Activated naive CD4-positive, alpha-beta T cell treated with anti-CD3 and anti-CD28 coated beads, Interleukin-2, amount 10 ng/mL, durations not matched to agents 7 days and 5 days (primary cell): ENCODE results near the gene MCC.

ENCODE experiments used
- CTCF ChIA-PET: fragments of 350-600 bp; sonication (Branson Sonifier 250); formaldehyde crosslinking; loops from one replicate; lab custom pipeline; 2021; ENCODE audit warnings: antibody characterized with exemption; lab: Charles Lee
- DNase-seq: peaks from one replicate; pipeline ENCODE4 v3.0.0-alpha.2; 2020
- H3K27ac Mint-ChIP-seq: one replicate; pipeline ENCODE4 v1.8.0; 2021; ENCODE audit warnings: mild to moderate bottlenecking, moderate library complexity, mixed read lengths
- H3K27me3 Mint-ChIP-seq: one replicate; pipeline ENCODE4 v1.8.0; 2021; ENCODE audit warnings: mild to moderate bottlenecking, mixed read lengths
- H3K36me3 Mint-ChIP-seq: one replicate; pipeline ENCODE4 v1.8.0; 2021; ENCODE audit warnings: mixed read lengths
- H3K4me1 Mint-ChIP-seq: one replicate; pipeline ENCODE4 v1.8.0; 2021; ENCODE audit warnings: mixed read lengths
- H3K4me3 Mint-ChIP-seq: one replicate; pipeline ENCODE4 v1.8.0; 2021; ENCODE audit warnings: mild to moderate bottlenecking, moderate library complexity, mixed read lengths
- H3K9me3 Mint-ChIP-seq: one replicate; pipeline ENCODE4 v1.8.0; 2021; ENCODE audit warnings: mixed read lengths

The MCC gene

DNA sequence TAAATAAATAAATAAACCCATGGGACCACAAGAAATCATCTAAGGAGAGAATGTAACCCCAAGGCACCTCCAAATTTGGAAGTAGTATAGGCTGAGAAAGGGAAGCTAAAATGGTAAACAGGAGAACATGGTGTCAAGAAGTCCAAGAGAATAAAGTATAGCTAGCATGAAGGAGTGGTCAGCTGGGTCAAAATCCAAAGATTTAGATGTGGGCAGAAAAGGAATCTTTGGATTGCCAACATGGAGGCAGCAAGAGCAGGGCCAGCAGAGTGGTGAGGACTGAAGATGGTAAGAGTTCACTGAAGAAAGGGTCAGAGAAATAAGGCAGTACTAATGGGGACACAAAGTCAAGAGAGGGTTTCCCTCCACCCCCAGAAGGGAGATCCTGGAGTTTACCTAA is 106.5 kb downstream of the MCC start:
- peaks cover 28% of the 10 kb centered on the region for H3K27me3 Mint-ChIP-seq
- peaks cover 48% of the 10 kb centered on the region for H3K4me1 Mint-ChIP-seq
- no peak for DNase-seq
- no peak overlapping the region for H3K27ac Mint-ChIP-seq
- peaks cover 6% of the 10 kb centered on the region for H3K9me3 Mint-ChIP-seq
- CTCF ChIA-PET, result interaction anchor here (0.9 to 3.9 kb wide), 3 partner anchors 13 to 129 kb away, joined by 4 to 20 read pairs (median 6); no protein-coding TSS in a partner anchor
- H3K36me3 Mint-ChIP-seq, result peaks cover 2% of the 10 kb centered on the region
- no peak overlapping the region for H3K4me3 Mint-ChIP-seq

DNA sequence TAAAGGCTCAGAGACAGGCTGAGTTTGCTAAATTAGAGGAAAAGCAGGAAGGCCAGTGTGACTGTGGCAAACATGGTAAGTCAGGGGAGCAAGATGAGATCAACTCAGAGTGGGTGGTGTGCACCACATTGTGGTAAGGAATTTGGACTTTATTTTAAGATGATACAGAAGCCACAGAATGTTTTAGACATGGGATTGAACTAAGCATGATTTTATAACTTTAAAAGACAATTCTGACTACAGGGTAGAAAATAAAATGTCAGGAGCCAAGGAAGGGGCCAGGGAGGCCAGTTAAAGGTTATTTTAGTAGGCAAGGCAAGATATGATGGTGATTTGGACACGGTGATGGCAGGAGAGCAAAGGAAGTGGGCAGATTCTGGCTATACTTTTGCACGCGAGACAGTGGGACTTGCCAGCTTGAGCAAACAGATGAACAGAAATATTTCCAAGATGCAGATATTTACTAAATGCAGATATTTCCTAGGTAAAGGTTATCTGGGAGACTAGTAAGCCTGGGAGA is 107.4 kb downstream of the MCC start:
- H3K4me1 Mint-ChIP-seq, result peaks cover 57% of the 10 kb centered on the region
- CTCF ChIA-PET, result interaction anchor here (0.8 to 3.9 kb wide), 3 partner anchors 46 to 225 kb away, joined by 4 to 31 read pairs (median 20); no protein-coding TSS in a partner anchor
- no peak for DNase-seq
- H3K4me3 Mint-ChIP-seq, result no peak overlapping the region
- peaks cover 4% of the 10 kb centered on the region for H3K36me3 Mint-ChIP-seq
- H3K27me3 Mint-ChIP-seq, result peaks cover 23% of the 10 kb centered on the region
- peaks cover 8% of the 10 kb centered on the region for H3K9me3 Mint-ChIP-seq
- no peak overlapping the region for H3K27ac Mint-ChIP-seq

GRCh38 chr5:113379936-113380806 is 108.1 kb downstream of the MCC start:
- Mint-ChIP-seq H3K36me3 (peaks cover 6% of the 10 kb centered on the region), H3K9me3 (peaks cover 8% of the 10 kb centered on the region), H3K4me1 (peaks cover 64% of the 10 kb centered on the region), H3K4me3 (no peak overlapping the region), H3K27ac (no peak overlapping the region), H3K27me3 (peaks cover 18% of the 10 kb centered on the region)
- no peak for DNase-seq
- CTCF ChIA-PET, result interaction anchor here (0.7 to 3.9 kb wide), 15 partner anchors 9 to 231 kb away, joined by 3 to 31 read pairs (median 5); partner anchors contain the start of gene MCC

DNA sequence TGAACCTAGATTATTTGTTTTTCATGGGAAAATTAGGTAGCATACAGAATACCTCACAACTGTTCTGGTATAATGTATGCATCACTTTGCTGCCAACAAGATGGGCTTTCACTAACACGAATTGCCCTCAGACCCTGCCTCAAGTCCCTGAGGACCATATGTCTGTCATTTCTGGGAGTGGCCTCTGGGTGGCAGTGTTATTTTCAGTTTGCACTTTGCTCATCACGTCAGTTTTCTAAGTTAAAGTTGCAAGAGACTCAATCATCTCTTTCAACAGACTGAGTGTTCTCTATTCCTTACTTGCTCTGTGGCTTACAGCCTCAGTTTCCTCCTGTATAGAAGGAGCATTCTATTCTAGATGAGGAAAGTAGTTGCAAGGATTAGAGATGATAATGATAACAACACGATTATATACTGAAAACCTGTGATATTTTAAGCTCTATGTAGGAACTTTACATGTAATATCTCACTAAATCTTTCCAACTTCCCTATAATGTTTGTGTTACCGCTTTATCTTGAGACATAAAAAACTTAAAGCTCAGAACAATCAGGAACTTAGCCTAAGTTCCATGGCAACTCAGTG is 109.2 kb downstream of the MCC start:
- Mint-ChIP-seq H3K4me3 (peak overlapping the region; percentile 51), H3K36me3 (peaks cover 9% of the 10 kb centered on the region), H3K9me3 (peaks cover 8% of the 10 kb centered on the region), H3K27me3 (peaks cover 12% of the 10 kb centered on the region), H3K4me1 (peaks cover 70% of the 10 kb centered on the region), H3K27ac (peak overlapping the region; percentile 80)
- peak; percentile 73 for DNase-seq
- CTCF ChIA-PET, result interaction anchor here (0.7 to 3.9 kb wide), 17 partner anchors 10 to 232 kb away, joined by 3 to 31 read pairs (median 5); partner anchors contain the start of gene MCC

DNA sequence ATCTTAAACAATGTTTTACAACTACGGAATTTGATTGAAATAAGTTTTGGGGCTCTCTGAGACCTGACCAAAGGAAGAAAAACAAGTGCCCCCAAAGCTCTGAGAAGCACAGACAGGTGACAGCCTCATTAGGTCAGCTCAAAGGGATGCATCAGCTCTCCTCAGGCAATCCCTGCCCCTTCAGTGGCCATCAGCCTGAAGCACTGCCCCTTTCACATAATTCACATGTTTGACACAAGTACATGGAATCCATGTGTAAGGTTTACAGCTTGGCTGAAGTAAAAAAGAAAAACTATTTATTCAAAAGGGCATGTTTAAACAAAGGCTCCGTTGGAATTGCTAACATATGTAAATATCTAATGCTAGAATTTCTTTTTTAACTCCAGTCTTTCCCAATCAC is 109.7 kb downstream of the MCC start:
- peak; percentile 23 for DNase-seq
- peaks cover 9% of the 10 kb centered on the region for H3K36me3 Mint-ChIP-seq
- CTCF ChIA-PET, result interaction anchor here (1.5 to 3.9 kb wide), 9 partner anchors 11 to 227 kb away, joined by 3 to 31 read pairs (median 9); partner anchors contain the start of gene MCC
- H3K27ac Mint-ChIP-seq, result peak overlapping the region; percentile 80
- peaks cover 70% of the 10 kb centered on the region for H3K4me1 Mint-ChIP-seq
- H3K9me3 Mint-ChIP-seq, result peaks cover 8% of the 10 kb centered on the region
- H3K4me3 Mint-ChIP-seq, result peak overlapping the region; percentile 51
- H3K27me3 Mint-ChIP-seq, result peaks cover 12% of the 10 kb centered on the region

DNA sequence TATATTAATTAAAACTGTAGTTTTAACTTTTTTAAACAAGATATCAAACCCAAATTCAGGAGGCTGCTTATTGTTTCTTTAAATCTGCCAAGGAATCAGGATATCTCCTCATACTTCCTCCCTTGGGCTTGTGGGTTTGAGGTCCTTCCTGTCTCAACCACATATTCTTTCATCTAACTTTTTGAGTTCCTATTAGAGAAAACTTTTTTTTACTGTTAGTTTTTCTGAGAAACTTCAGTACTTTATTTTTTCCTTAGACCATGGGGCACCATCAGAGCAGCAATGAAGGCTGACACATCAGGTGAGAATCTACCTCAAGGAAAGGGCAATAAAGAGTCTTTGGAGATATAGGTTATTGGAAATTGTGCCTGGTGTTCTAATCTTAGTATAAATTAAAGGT is 110.2 kb downstream of the MCC start:
- H3K9me3 Mint-ChIP-seq, result peaks cover 8% of the 10 kb centered on the region
- peak overlapping the region; percentile 51 for H3K4me3 Mint-ChIP-seq
- H3K27me3 Mint-ChIP-seq, result peaks cover 12% of the 10 kb centered on the region
- peaks cover 72% of the 10 kb centered on the region for H3K4me1 Mint-ChIP-seq
- peak overlapping the region; percentile 80 for H3K27ac Mint-ChIP-seq
- CTCF ChIA-PET, result interaction anchor here (1.5 to 3.9 kb wide), 8 partner anchors 11 to 227 kb away, joined by 3 to 31 read pairs (median 12); partner anchors contain the start of gene MCC
- H3K36me3 Mint-ChIP-seq, result peaks cover 9% of the 10 kb centered on the region
- DNase-seq, result peak; percentile 48

- CTCF ChIA-PET, result interaction anchor here (1.0 to 1.7 kb wide), 4 partner anchors 134 to 229 kb away, joined by 3 to 6 read pairs (median 4); no protein-coding TSS in a partner anchor
- no peak overlapping the region for H3K27ac Mint-ChIP-seq
- H3K4me1 Mint-ChIP-seq, result peaks cover 65% of the 10 kb centered on the region
- H3K36me3 Mint-ChIP-seq, result peaks cover 9% of the 10 kb centered on the region
- peaks cover 8% of the 10 kb centered on the region for H3K9me3 Mint-ChIP-seq
- no peak overlapping the region for H3K4me3 Mint-ChIP-seq
- DNase-seq, result no peak
- H3K27me3 Mint-ChIP-seq, result peaks cover 9% of the 10 kb centered on the region
Measured at GRCh38 chr5:113376640-113377039, 111.6 kb downstream of the MCC start.

DNA sequence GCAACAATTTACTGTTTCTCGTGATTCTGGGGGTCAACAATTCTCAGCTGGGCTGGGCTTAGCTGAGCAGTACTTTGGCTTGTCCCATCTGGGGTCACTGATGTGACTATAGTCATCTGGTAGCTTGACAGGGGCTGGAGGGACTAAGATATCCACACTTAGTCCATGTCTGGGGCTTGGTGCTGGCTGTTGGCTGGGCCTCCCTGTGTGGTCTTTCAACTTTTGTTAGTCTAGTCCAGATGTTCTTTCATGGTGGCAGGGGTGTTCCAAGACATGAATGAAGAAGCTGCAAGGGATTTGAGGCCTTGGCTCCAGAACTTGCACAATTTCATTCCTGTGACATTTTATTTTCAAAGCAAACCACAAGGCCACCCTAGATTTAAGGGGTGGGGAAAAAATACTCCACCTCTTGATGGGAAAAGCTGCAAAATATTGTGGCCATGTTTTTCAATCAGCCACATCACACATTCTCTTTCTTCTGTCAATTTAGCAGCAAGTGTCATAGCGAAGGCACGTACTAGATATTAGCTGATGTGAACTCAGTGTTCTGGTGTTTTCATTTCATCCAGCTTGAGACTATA is 112.7 kb downstream of the MCC start:
- Mint-ChIP-seq H3K27ac (no peak overlapping the region), H3K4me3 (no peak overlapping the region), H3K9me3 (peaks cover 8% of the 10 kb centered on the region), H3K27me3 (peaks cover 8% of the 10 kb centered on the region), H3K36me3 (peaks cover 7% of the 10 kb centered on the region), H3K4me1 (peaks cover 58% of the 10 kb centered on the region)
- CTCF ChIA-PET, result interaction anchor here (1.2 to 1.7 kb wide), 3 partner anchors 11 to 136 kb away, joined by 3 to 4 read pairs (median 4); no protein-coding TSS in a partner anchor
- DNase-seq, result no peak

DNA sequence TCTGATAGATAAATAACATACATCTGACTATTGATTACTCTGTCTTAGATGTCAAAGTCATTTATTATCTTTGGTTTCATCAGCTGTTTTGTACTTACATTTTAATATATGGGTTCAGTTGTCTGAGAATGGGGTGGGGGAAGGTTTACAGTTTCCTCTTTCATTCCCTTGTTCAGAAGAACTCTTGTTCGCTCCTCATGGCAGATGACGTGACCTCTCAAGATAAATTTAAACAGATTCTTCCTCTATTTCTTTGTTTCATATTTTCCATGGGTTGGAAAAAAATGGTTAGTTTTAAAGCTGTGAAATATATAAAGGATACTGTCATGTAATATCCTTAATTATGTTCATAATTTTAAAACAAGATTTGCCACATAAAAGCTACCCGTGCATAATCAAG is 114.8 kb downstream of the MCC start:
- peaks cover 21% of the 10 kb centered on the region for H3K27me3 Mint-ChIP-seq
- H3K9me3 Mint-ChIP-seq, result peaks cover 8% of the 10 kb centered on the region
- H3K4me3 Mint-ChIP-seq, result no peak overlapping the region
- peaks cover 7% of the 10 kb centered on the region for H3K36me3 Mint-ChIP-seq
- CTCF ChIA-PET, result interaction anchor here (1.7 kb wide), 1 partner anchor 137 kb away, joined by 7 read pairs; no protein-coding TSS in a partner anchor
- no peak overlapping the region for H3K27ac Mint-ChIP-seq
- DNase-seq, result no peak
- H3K4me1 Mint-ChIP-seq, result peaks cover 39% of the 10 kb centered on the region

- Mint-ChIP-seq H3K4me1 (peaks cover 23% of the 10 kb centered on the region), H3K36me3 (peaks cover 7% of the 10 kb centered on the region), H3K4me3 (no peak overlapping the region), H3K9me3 (peaks cover 2% of the 10 kb centered on the region), H3K27ac (no peak overlapping the region), H3K27me3 (peaks cover 29% of the 10 kb centered on the region)
- CTCF ChIA-PET, result no interaction called here
- DNase-seq, result no peak
Measured at GRCh38 chr5:113371721-113372196, 116.5 kb downstream of the MCC start.

- H3K4me1 Mint-ChIP-seq, result no peaks in the 10 kb centered on the region
- DNase-seq, result no peak
Measured at GRCh38 chr5:113367586-113367985, 120.7 kb downstream of the MCC start.

GRCh38 chr5:113364466-113364865 is 123.8 kb downstream of the MCC start:
- Mint-ChIP-seq H3K9me3 (peaks cover 21% of the 10 kb centered on the region), H3K27me3 (peaks cover 37% of the 10 kb centered on the region), H3K4me1 (no peaks in the 10 kb centered on the region), H3K36me3 (peaks cover 2% of the 10 kb centered on the region), H3K4me3 (no peak overlapping the region), H3K27ac (no peak overlapping the region)
- CTCF ChIA-PET, result interaction anchor here (0.6 to 0.7 kb wide), 2 partner anchors 11 to 27 kb away, joined by 3 read pairs; no protein-coding TSS in a partner anchor
- DNase-seq, result no peak

More at GRCh38 chr5:113367586-113367985, 120.7 kb downstream of the MCC start:
- CTCF ChIA-PET, result interaction anchor here (0.7 kb wide), 1 partner anchor 143 kb away, joined by 3 read pairs; no protein-coding TSS in a partner anchor
- Mint-ChIP-seq H3K36me3 (peaks cover 2% of the 10 kb centered on the region), H3K4me3 (no peak overlapping the region), H3K27me3 (peaks cover 43% of the 10 kb centered on the region), H3K9me3 (peaks cover 21% of the 10 kb centered on the region), H3K27ac (no peak overlapping the region)

- H3K27ac Mint-ChIP-seq, result no peak overlapping the region
- H3K4me3 Mint-ChIP-seq, result no peak overlapping the region
- H3K4me1 Mint-ChIP-seq, result no peaks in the 10 kb centered on the region
- CTCF ChIA-PET, result no interaction called here
- no peak for DNase-seq
- H3K36me3 Mint-ChIP-seq, result peaks cover 2% of the 10 kb centered on the region
- H3K9me3 Mint-ChIP-seq, result peaks cover 21% of the 10 kb centered on the region
- peaks cover 20% of the 10 kb centered on the region for H3K27me3 Mint-ChIP-seq
Measured at GRCh38 chr5:113361701-113362100, 126.6 kb downstream of the MCC start.
